Neural cell (in vitro differentiated cells): ENCODE results near the gene GIPC3. TPM values are rescaled to one million over a fixed set of nuclear protein-coding genes. Genes with fewer than 3 reads are reported as not detected.

ENCODE experiments used
- H2AFZ ChIP-seq: fragments of 200-600, 300-800 bp; sonication (generic), shearing (Covaris generic); 2 replicates; pipeline ENCODE4 v1.6.0; 2014; ENCODE audit warnings: low read depth, mild to moderate bottlenecking, antibody characterized with exemption, low read length, moderate library complexity
- H3F3A ChIP-seq: fragments of 200-600 bp; shearing (Covaris generic); 2 replicates; pipeline ENCODE4 v1.6.1; 2016; ENCODE audit warnings: mild to moderate bottlenecking, moderate library complexity, mixed read lengths, antibody characterized with exemption, low read length; ENCODE audit not compliant: insufficient read depth, poor library complexity, severe bottlenecking
- H3K27ac ChIP-seq: fragments of 200-600, 300-800 bp; sonication (generic), shearing (Covaris generic); 2 replicates; pipeline ENCODE4 v1.5.1; 2014; ENCODE audit warnings: mild to moderate bottlenecking, low read length, moderate library complexity
- H3K27me3 ChIP-seq: fragments of 300-800, 200-600 bp; sonication (generic), shearing (Covaris generic); 2 replicates; pipeline ENCODE4 v1.6.0; 2014; ENCODE audit warnings: mild to moderate bottlenecking, low read depth, low read length, moderate library complexity; ENCODE audit not compliant: insufficient read depth
- H3K36me3 ChIP-seq: fragments of 300-800, 200-600 bp; sonication (generic), shearing (Covaris generic); 2 replicates; pipeline ENCODE4 v1.5.1; 2014; ENCODE audit warnings: mild to moderate bottlenecking, antibody characterized with exemption, low read length, moderate library complexity; ENCODE audit not compliant: insufficient read depth
- H3K4me2 ChIP-seq: fragments of 300-800, 200-600 bp; sonication (generic), shearing (Covaris generic); 2 replicates; pipeline ENCODE4 v1.6.0; 2014; ENCODE audit warnings: mild to moderate bottlenecking, low read length
- H3K4me3 ChIP-seq: fragments of 300-800, 200-600 bp; sonication (generic), shearing (Covaris generic); 2 replicates; pipeline ENCODE4 v1.5.1; 2014; ENCODE audit warnings: mild to moderate bottlenecking, low read length, moderate library complexity
- H3K79me2 ChIP-seq: fragments of 200-600 bp; shearing (Covaris generic); replicated peaks from 2 replicates; pipeline ENCODE4 v1.6.0; 2014; ENCODE audit warnings: mild to moderate bottlenecking, low read length, moderate library complexity; ENCODE audit not compliant: insufficient read depth
- H3K9ac ChIP-seq: fragments of 300-800, 200-600 bp; sonication (generic), shearing (Covaris generic); 2 replicates; pipeline ENCODE4 v1.6.1; 2016; ENCODE audit warnings: mild to moderate bottlenecking, low read length, mixed read lengths
- H3K9me2 ChIP-seq: fragments of 200-600 bp; shearing (Covaris generic); 2 replicates; pipeline ENCODE4 v1.6.1; 2016; ENCODE audit warnings: mild to moderate bottlenecking, low read length, mixed read lengths; ENCODE audit not compliant: insufficient read depth
- H3K9me3 ChIP-seq: fragments of 200-600, 300-800 bp; sonication (generic), shearing (Covaris generic); 2 replicates; pipeline ENCODE4 v1.6.1; 2016; ENCODE audit warnings: mild to moderate bottlenecking, mixed run types, low read length, moderate library complexity, mixed read lengths
- H4K20me1 ChIP-seq: fragments of 200-600 bp; shearing (Covaris generic); 2 replicates; pipeline ENCODE4 v1.6.1; 2016; ENCODE audit warnings: mild to moderate bottlenecking, mixed run types; ENCODE audit not compliant: insufficient read depth
- CTCF ChIP-seq: fragments of 450-650 bp; IDR thresholded peaks from 2 replicates; pipeline ENCODE4 v1.5.1; 2014; ENCODE audit warnings: antibody characterized with exemption, mild to moderate bottlenecking, moderate library complexity; ENCODE audit not compliant: poor library complexity, severe bottlenecking
- EP300 ChIP-seq: fragments of 450-650 bp; conservative IDR thresholded peaks from 2 replicates; pipeline ENCODE4 v1.6.1; 2014; ENCODE audit warnings: antibody characterized with exemption, mild to moderate bottlenecking, moderate library complexity; ENCODE audit not compliant: poor library complexity, severe bottlenecking
- EZH2 ChIP-seq: fragments of 200-600, 300-800 bp; shearing (Covaris generic), sonication (generic); IDR thresholded peaks from 2 replicates; pipeline ENCODE4 v1.6.1; 2014; ENCODE audit warnings: antibody characterized with exemption, low read length, borderline replicate concordance, mild to moderate bottlenecking; ENCODE audit not compliant: insufficient read depth, poor library complexity, severe bottlenecking
- MXI1 ChIP-seq: fragments of 450-650 bp; conservative IDR thresholded peaks from 2 replicates; pipeline ENCODE4 v1.6.1; 2014; ENCODE audit warnings: antibody characterized with exemption, mild to moderate bottlenecking; ENCODE audit not compliant: poor library complexity, severe bottlenecking
- POLR2AphosphoS5 ChIP-seq: IDR thresholded peaks from 2 replicates; pipeline ENCODE4 v1.6.1; 2012
- RAD21 ChIP-seq: fragments of 450-650 bp; conservative IDR thresholded peaks from 2 replicates; pipeline ENCODE4 v1.6.1; 2014; ENCODE audit warnings: antibody characterized with exemption, mild to moderate bottlenecking, moderate library complexity
- REST ChIP-seq: IDR thresholded peaks from 2 replicates; pipeline ENCODE4 v1.6.1; 2012; ENCODE audit warnings: borderline replicate concordance
- SMC3 ChIP-seq: fragments of 450-650 bp; conservative IDR thresholded peaks from 2 replicates; pipeline ENCODE4 v1.6.1; 2014; ENCODE audit warnings: antibody characterized with exemption, mild to moderate bottlenecking, moderate library complexity; ENCODE audit not compliant: poor library complexity
- TAF1 ChIP-seq: IDR thresholded peaks from 2 replicates; pipeline ENCODE4 v1.6.1; 2012; ENCODE audit warnings: low read depth
- polyA plus RNA-seq: library from polyadenylated mRNA; depleted of rRNA; stranded (reverse); fragments of >200 nt; gene quantifications from 2 replicates; pipeline ENCODE4 v1.2.3, GENCODE V29; 2014

GIPC3 gene
- polyA plus RNA-seq, 1 donor from 2014 or later: not detected

GRCh38 chr19:3622224-3622623 lies 36.9 kb downstream of the GIPC3 start:
- H3K36me3 ChIP-seq: no peaks in the 10 kb centered on the region
- H3K27ac ChIP-seq: no peak overlapping the region
- H3K4me3 ChIP-seq: no peak overlapping the region
- peaks cover 11% of the 10 kb centered on the region for H3K79me2 ChIP-seq
- no peak overlapping the region for H3K4me2 ChIP-seq
- H3F3A ChIP-seq: no peaks in the 10 kb centered on the region
- no peaks in the 10 kb centered on the region for H3K9me3 ChIP-seq
- no peak overlapping the region for H2AFZ ChIP-seq
- no peak overlapping the region for H3K9ac ChIP-seq
- TF ChIP-seq CTCF (no peak), MXI1 (no peak), TAF1 (no peak), EZH2 (no peak), POLR2AphosphoS5 (no peak)
- H3K27me3 ChIP-seq: no peaks in the 10 kb centered on the region
- H4K20me1 ChIP-seq: no peaks in the 10 kb centered on the region
- H3K9me2 ChIP-seq: no peaks in the 10 kb centered on the region

- H3K4me3 ChIP-seq: no peak overlapping the region
- no peaks in the 10 kb centered on the region for H3K9me3 ChIP-seq
- H3K9me2 ChIP-seq: no peaks in the 10 kb centered on the region
- no peaks in the 10 kb centered on the region for H4K20me1 ChIP-seq
- no peaks in the 10 kb centered on the region for H3K36me3 ChIP-seq
- H3K4me2 ChIP-seq: no peak overlapping the region
- H3K79me2 ChIP-seq: peaks cover 11% of the 10 kb centered on the region
- no peak overlapping the region for H3K27ac ChIP-seq
- no peak overlapping the region for H2AFZ ChIP-seq
- TF ChIP-seq EZH2 (no peak), REST (no peak), POLR2AphosphoS5 (no peak), MXI1 (no peak), TAF1 (no peak), CTCF (no peak), RAD21 (no peak), EP300 (no peak), SMC3 (no peak)
- H3K27me3 ChIP-seq: no peaks in the 10 kb centered on the region
- no peaks in the 10 kb centered on the region for H3F3A ChIP-seq
- H3K9ac ChIP-seq: no peak overlapping the region
These were observed 38.4 kb downstream of the GIPC3 start for GRCh38 chr19:3623716-3624115.
